DMS 273 treated with DMSO at 0.1 percent for 48 hours (cell line): ENCODE results near the gene CDK5.
"Not testable (repeated sequence)": the region's sequence is repeated elsewhere in the genome, so short reads cannot be mapped to it uniquely, and the experiment has no call there.

Experiments
- DNase-seq: peaks from one replicate; lab custom pipeline; 2025; lab: John Stamatoyannopoulos, UW

The CDK5 gene

DNA sequence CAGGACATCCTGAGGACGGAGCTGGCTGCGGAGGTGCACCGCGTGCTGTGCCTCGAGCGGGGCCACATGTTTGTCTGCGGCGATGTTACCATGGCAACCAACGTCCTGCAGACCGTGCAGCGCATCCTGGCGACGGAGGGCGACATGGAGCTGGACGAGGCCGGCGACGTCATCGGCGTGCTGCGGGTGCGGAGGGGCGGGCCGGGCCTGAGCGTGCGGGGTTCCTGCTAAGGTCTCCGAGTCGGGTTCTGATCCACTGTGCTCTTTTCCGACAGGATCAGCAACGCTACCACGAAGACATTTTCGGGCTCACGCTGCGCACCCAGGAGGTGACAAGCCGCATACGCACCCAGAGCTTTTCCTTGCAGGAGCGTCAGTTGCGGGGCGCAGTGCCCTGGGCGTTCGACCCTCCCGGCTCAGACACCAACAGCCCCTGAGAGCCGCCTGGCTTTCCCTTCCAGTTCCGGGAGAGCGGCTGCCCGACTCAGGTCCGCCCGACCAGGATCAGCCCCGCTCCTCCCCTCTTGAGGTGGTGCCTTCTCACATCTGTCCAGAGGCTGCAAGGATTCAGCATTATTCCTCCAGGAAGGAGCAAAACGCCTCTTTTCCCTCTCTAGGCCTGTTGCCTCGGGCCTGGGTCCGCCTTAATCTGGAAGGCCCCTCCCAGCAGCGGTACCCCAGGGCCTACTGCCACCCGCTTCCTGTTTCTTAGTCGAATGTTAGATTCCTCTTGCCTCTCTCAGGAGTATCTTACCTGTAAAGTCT lies 43.8 kb downstream of the CDK5 start:
- DNase-seq: no peak

DNA sequence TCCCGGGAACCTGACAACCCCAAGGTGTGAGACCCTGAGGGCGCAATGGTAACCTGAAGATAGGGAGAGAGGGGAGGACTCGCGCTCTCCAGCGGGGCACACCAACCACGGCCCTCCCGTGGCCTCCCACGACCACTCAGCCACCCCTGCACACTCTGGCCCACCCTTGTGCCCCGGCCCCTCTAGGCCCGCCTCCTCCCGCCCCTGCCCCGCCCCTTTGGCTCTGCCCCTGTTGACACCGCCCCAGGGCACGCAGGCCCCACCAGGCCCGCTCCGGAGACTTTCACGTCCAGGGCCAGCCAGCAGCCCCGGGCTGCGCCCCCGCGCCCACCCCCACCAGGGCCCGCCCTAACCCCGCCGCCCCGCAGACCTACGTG lies 44.4 kb downstream of the CDK5 start:
- DNase-seq: no peak

DNA sequence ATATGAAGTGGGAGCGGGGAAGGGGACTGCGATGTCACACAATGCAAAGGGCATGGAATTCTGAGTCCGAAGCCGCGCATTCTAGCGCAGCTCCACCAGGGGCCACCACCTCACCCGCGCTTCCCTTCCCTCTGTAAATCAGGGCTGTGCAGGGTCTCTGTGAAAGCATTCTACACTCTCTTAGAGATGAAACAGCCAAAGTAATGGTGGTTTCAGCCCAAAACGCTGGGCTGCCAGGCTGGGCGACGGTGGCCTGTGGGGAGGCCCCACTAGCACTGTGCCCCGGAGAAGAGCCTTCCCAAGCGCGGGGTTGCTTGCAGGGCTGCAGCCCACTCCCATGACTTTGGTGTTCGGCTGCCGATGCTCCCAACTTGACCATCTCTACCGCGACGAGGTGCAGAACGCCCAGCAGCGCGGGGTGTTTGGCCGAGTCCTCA lies 44.8 kb downstream of the CDK5 start:
- DNase-seq: no peak

DNA sequence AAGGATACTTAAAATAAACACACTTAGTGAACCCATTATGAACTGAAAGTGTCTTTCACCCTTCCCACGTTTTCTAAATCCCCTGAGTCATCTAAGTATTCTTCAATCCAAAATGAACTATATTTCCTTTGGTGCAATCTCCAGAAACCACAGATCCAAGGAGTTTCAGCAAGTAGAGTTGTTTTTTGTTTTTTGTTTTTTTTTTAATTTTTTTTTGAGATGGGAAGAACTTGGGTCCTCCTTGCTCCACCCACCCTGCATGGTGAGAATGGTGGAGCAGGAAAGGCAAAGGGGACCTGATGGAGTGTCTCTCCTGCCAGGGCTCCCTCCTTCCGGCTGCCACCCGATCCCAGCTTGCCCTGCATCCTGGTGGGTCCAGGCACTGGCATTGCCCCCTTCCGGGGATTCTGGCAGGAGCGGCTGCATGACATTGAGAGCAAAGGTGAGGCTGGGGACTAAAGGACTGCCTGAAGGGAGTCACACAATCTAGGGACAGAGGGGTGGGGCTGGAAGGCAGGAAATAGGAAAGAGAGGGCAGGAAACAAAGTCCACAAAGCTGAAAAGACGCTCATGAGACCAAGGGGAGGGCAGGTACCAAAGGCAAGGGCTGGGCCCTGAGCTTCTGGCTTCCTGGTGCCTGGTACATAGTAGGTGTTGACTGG lies 45.5 kb downstream of the CDK5 start:
- no peak for DNase-seq

DNA sequence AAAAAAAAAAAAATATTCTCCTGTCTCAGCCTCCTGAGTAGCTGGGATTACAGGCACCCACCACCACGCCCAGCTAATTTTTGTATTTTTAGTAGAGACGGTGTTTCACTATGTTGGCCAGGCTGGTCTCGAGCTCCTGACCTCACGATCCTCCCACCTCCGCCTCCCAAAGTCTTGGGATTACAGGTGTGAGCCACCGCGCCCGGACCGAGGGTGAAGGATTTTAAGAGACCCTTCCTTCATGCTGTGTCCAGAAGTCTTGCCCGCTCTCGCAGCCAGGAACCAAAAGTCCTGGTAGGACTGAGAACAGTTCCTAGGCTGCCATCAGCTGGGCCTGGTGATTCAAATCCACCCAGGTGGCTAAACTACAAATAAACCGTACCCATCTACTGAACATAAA lies 46.1 kb downstream of the CDK5 start:
- DNase-seq: not testable (repeated sequence)

DNA sequence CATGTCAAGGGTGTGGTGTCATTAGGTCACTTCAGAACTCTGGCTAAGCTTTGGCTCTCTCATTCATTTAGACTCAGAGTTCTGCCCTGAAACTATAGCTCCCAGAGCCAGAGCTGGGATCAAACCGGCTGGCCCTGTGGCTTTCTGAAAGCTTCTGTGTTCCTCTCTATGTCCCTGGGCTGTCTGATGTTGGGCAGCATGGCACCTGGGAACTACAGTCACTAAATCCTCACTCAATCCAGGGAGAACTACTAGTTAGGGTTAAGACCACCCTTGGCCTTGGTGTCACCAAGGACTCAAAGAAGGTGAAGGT lies 46.6 kb downstream of the CDK5 start:
- no peak for DNase-seq

DNA sequence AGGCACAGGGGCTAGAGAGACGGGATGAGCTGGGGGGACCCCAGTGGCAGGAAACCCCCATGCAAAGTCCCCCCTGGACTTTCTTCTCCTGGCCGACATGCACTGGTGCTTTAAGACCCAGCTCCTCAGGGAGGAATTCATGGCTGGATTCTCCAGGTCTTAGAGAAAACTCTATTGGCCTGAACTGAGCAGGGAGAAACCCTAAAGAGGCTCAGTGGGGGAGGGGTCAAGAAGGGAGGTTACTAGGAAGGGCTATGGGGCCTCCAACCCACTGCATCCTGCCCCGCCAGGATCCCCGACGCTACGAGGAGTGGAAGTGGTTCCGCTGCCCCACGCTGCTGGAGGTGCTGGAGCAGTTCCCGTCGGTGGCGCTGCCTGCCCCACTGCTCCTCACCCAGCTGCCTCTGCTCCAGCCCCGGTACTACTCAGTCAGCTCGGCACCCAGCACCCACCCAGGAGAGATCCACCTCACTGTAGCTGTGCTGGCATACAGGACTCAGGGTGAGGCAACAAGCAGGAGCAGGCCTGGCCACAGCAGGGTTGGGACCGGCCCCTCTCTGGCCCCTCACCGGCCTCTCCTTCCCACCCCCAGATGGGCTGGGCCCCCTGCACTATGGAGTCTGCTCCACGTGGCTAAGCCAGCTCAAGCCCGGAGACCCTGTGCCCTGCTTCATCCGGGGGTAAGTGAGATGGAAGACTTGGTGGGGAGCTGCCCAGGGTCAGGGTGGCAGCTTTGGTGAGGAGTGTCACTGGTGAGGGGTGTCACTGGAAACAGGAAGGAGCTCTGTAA lies 47.2 kb downstream of the CDK5 start:
- DNase-seq: no peak

DNA sequence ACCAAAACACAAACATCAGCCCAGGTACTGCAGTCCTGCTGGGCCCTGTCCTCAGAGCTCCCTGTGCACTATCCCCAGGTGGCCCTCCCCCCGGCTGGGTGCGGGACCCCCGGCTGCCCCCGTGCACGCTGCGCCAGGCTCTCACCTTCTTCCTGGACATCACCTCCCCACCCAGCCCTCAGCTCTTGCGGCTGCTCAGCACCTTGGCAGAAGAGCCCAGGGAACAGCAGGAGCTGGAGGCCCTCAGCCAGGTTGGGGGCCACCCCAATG lies 47.7 kb downstream of the CDK5 start:
- no peak for DNase-seq

DNA sequence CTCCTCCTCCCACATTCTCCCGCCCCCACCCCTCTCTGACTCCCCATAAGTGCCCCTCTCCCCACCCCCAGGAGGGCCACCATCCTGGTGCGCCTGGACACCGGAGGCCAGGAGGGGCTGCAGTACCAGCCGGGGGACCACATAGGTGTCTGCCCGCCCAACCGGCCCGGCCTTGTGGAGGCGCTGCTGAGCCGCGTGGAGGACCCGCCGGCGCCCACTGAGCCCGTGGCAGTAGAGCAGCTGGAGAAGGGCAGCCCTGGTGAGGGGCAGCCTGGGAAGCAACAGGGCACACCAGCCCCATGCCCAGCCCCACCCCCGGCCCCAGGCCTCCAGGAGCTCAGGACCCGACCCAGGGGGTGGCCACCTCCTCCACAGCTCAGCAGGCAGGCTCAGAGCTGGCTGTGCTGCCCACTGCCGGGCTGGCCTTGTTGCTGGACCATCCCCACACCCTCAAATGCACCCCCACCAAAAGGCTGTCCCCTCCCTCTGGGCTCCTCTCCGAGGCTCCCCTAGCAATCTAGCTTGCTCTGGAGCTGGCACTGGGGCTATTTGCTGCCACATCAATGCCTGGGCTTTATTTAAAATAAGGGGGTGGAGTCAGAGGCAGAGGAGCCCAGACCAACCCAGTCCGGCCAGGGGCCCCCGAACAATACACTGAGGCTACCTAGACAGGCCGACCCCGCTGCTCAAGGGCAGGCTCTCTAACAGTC lies 48.2 kb downstream of the CDK5 start:
- no peak for DNase-seq

DNA sequence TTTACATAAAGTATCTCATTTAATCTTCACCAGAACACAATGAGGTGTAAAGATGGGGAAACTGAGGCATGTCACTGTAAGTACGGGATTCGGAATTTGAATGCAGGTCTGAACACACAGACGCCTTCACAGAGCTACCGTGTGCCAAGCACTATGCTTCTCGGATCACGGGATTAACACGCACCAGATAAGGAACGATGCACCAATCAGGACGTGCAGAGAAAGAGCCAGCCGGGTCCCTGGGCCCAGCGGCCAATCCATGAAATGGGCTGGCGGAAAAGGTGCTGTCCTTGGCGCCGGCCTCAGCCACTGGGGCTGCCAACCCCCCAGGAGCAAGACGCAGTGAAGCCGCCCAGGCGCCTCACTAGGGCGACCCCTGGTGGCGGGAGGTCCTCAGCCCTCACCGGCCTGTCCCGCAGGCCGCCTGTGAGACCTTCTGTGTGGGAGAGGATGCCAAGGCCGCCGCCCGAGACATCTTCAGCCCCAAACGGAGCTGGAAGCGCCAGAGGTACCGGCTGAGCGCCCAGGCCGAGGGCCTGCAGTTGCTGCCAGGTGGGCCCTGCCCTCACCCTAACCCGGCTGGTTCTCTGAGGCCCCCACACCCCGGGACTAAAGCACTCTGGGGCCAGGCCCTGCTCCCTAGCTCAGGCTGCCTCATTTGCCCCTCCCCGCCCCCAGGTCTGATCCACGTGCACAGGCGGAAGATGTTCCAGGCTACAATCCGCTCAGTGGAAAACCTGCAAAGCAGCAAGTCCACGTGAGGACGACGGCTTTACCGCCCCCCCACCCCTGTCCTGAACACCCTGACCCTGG lies 49.0 kb downstream of the CDK5 start:
- DNase-seq: no peak

DNA sequence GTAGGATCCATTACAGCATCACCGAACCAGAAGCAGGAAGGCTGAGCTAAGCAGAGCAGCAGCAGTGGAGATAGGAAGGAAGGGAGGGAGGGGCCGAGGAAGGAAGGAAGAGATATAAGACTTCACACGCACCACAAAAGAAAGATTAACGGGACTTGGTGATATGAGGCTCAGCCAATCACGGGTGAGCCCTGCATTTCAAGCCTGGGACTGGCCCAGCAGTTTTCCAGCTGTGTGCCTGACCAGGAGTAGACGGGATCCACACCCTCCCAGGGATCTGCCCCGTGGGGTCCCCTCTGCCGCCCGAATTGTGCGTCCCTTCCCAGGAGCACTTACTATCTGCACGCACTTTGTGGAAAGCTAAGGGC lies 49.6 kb downstream of the CDK5 start:
- no peak for DNase-seq

DNA sequence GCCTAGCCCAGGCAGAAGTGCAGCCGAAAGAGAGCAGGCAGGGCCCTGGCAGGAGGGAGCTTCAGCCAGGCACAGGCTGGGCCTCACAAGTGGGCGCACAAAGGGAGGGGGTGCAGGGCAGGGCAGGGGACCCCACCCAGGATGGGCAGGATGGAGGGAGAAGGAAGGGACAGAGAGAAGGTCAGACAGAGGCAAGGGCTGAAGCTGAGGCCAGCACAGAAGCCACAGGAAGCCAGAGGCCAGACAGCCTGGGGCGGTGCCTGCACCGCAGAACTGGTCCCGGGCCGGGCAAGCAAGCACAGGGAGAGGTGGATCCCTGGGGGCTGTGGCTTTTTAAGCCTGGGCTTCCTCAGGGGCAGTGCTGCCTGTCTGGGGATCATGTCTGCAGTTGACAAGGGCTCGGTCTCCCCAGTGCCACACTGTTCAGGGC lies 50.2 kb downstream of the CDK5 start:
- DNase-seq: no peak

DNA sequence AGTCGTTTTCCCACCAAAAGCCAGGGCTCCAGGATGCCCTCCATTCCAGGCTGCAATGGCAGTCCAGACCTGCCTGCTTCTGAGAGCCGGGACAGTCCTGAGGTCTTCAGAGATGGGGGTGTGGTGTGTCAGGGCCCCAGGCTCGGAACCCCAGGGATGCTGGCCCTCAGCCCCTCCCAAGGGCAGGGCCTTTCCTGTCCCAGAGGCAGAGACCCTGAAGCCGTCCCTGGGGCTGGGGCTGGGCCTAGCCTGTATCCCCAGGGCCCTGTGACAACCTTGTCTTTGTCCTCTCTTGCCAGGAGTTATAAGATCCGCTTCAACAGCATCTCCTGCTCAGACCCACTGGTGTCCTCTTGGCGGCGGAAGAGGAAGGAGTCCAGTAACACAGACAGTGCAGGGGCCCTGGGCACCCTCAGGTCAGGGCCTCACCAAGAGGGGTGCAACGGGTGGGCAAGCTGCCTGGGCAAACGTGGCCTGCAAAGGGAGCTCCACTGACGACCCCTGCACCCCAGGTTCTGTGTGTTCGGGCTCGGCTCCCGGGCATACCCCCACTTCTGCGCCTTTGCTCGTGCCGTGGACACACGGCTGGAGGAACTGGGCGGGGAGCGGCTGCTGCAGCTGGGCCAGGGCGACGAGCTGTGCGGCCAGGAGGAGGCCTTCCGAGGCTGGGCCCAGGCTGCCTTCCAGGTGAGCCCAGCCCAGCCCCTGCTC lies 51.0 kb downstream of the CDK5 start:
- DNase-seq: no peak

DNA sequence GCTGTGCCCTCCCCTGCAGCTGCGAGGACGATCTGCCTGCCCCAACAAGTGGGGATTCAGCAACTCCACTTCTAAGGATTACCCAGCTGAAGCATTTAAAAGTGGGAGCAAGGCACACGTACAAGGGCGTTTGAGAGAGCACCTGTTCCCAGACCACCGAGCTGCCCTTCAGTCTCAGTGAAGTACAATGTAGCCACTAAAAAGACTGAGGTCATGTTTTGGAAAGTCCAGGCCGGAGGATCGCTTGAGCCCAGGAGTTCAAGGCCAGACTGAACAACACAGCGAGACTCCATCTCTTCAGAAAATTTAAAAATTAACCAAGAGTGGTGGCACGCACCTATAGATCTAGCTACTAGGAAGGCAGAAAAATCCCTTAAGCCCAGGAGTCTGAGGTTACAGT lies 52.1 kb downstream of the CDK5 start:
- DNase-seq: no peak
